NT2/D1 (cell line): ENCODE data around the gene APOA4.

ENCODE experiments used
- SUZ12 ChIP-seq: IDR thresholded peaks from 2 replicates; pipeline ENCODE4 v1.6.1; 2011; ENCODE audit not compliant: insufficient read length, insufficient read depth; ENCODE audit errors: extremely low read depth
- YY1 ChIP-seq: IDR thresholded peaks from 2 replicates; pipeline ENCODE4 v1.6.1; 2011; ENCODE audit not compliant: insufficient read length, insufficient read depth
- ZNF274 ChIP-seq: IDR thresholded peaks from 2 replicates; pipeline ENCODE4 v1.6.1; 2011; ENCODE audit warnings: mild to moderate bottlenecking, low read depth, low read length

GRCh38 chr11:116835042-116835772 is 12.1 kb upstream of the APOA4 start:
- TF ChIP-seq YY1: no peak
- TF ChIP-seq ZNF274: no peak
- no peak for TF ChIP-seq SUZ12
